ENCODE results near the gene RSPH1. TPM values are rescaled to one million over a fixed set of nuclear protein-coding genes. Genes with fewer than 3 reads are reported as not detected.

The RSPH1 gene
- total and polyA plus RNA-seq, 2 of the 8 experiments (the other 6 are each of a cell fraction or from before 2014, with no cell fraction given), result 0.24 TPM; not detected in 1

DNA sequence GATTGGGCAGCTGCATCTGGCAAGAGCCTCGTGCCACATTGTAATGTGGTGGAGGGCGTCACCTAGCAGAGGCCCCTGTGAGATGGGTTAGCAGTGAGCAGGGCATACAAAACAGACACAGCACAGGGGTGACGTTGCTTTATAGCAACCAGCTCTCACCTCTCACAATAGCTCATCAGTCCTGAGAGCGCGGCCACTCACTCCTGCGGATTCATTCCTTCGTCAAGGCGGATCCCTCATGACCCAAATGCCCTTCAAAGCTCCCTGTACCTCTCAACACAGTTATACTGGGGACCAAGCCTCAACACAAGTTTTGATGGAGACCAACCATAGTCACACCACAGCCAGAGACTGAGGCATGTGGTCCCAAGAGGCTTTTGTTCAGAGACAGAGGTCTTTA lies 40.6 kb upstream of the RSPH1 start:
- Histone ChIP-seq H2AFZ (ENCODE audit: low read length) (no peak overlapping the region), H3K23ac (ENCODE audit: insufficient read length) (no peak overlapping the region), H3K36me3 (ENCODE audit: control insufficient read depth in 2 of 4, insufficient read depth in 4 of 4, low read length in 3 of 4) (peaks cover 0 to 6% (median under 1%) of the 10 kb centered on the region in 4 experiments; a peak in 4 of 8 replicates), H3K27me3 (replicated peaks in 1 of 4; ENCODE audit: control insufficient read depth in 3 of 4, extremely low read depth in 1 of 4, insufficient read depth in 3 of 4, low read length in 3 of 4) (no peaks in the 10 kb centered on the region), H3K27ac (ENCODE audit: low read depth, low read length) (no peak overlapping the region), H4K20me1 (replicated peaks in 1 of 2; ENCODE audit: control insufficient read depth in 1 of 2, insufficient read depth in 2 of 2, low read length in 2 of 2) (peaks cover 2 to 5% of the 10 kb centered on the region in 2 experiments), H3K4me1 (replicated peaks in 1 of 4; ENCODE audit: control insufficient read depth in 3 of 4, insufficient read depth in 4 of 4, low read length in 3 of 4) (peaks cover 0 to 3% (median 0%) of the 10 kb centered on the region in 4 experiments; a peak in 1 of 7 replicates), H2BK15ac (ENCODE audit: low read length) (no peak overlapping the region), H2BK5ac (ENCODE audit: low read depth, low read length) (no peak overlapping the region), H3K4ac (replicated peaks; ENCODE audit: insufficient read length, low read depth, low read length) (no peak overlapping the region), H3K79me1 (ENCODE audit: low read depth, low read length) (no peaks in the 10 kb centered on the region; the same call in 1 of the 2 replicates), H2BK20ac (ENCODE audit: low read length) (no peak overlapping the region), H3K9me3 (ENCODE audit: insufficient read depth in 2 of 2, low read depth in 1 of 2, low read length in 1 of 2) (no peaks in the 10 kb centered on the region), H2BK12ac (ENCODE audit: low read depth, low read length) (no peak overlapping the region), H3K79me2 (ENCODE audit: control insufficient read depth in 1 of 2, insufficient read depth in 2 of 2, low read length in 2 of 2) (no peaks in the 10 kb centered on the region; a peak in 1 of 4 replicates), H3K14ac (ENCODE audit: insufficient read length) (no peak overlapping the region), H3K9ac (replicated peaks in 1 of 4; ENCODE audit: extremely low read depth in 1 of 4, low read depth in 3 of 4, low read length in 3 of 4) (no peak overlapping the region), H3K56ac (replicated peaks; ENCODE audit: insufficient read length, low read depth, low read length) (no peak overlapping the region), H2AK5ac (ENCODE audit: low read depth, low read length) (no peak overlapping the region), H3K18ac (ENCODE audit: extremely low read depth, low read length) (no peak overlapping the region), H2BK120ac (replicated peaks; ENCODE audit: low read depth, low read length) (no peak overlapping the region), H3K23me2 (ENCODE audit: low read depth, low read length) (no peaks in the 10 kb centered on the region), H4K5ac (ENCODE audit: insufficient read length, low read depth, low read length) (no peak overlapping the region), H3K4me2 (ENCODE audit: insufficient read depth in 1 of 2, low read depth in 2 of 2, low read length in 2 of 2) (no peak overlapping the region), H4K91ac (replicated peaks; ENCODE audit: insufficient read length, low read length) (no peak overlapping the region), H3K4me3 (ENCODE audit: extremely low read depth in 1 of 4, insufficient read depth in 2 of 4, low read depth in 3 of 4, low read length in 4 of 4) (no peak overlapping the region), H4K8ac (ENCODE audit: extremely low read depth, insufficient read depth, low read length) (no peak overlapping the region)
- FAIRE-seq (no peak), DNase-seq (ENCODE audit: low read depth in 1 of 2, low spot score in 2 of 2) (no peak)
- 93% methylated on average over 8 of the region's 8 CpGs; no CpG with 5 or more reads in 1 of the 2 experiments for WGBS, 2 experiments (ENCODE audit: extremely low coverage in 1 of 2, insufficient coverage in 1 of 2, insufficient read length in 1 of 2, insufficient replicate concordance in 2 of 2, low coverage in 1 of 2, low lambda C conversion rate in 2 of 2, missing lambda C conversion rate in 1 of 2)
- CTCF ChIA-PET (ENCODE audit: partially characterized antibody), result interaction anchor here (0.6 to 4.3 kb wide), 19 partner anchors 9 to 1051 kb away, joined by 3 to 19 read pairs (median 3); no protein-coding TSS in a partner anchor
- POLR2A ChIA-PET (ENCODE audit: partially characterized antibody), result interaction anchor here (1.2 kb wide), 1 partner anchor 9 kb away, joined by 5 read pairs; no protein-coding TSS in a partner anchor
- no peak for TF ChIP-seq ZNF274 (IDR thresholded peaks at IDR 0.05; ENCODE audit: borderline replicate concordance, extremely low read depth, low read length)
- TF ChIP-seq HDAC6 (IDR thresholded peaks at IDR 0.05; ENCODE audit: low read depth, low read length), result no peak
- TF ChIP-seq SP4 (IDR thresholded peaks at IDR 0.05; ENCODE audit: low read length), result no peak
- no peak for TF ChIP-seq CBX8 (IDR thresholded peaks at IDR 0.05; ENCODE audit: borderline replicate concordance, low read depth, low read length)
- no peak for TF ChIP-seq CTBP2 (IDR thresholded peaks at IDR 0.05; ENCODE audit: borderline replicate concordance, insufficient read depth, insufficient read length, low read length)
- no peak for TF ChIP-seq EGR1 (IDR thresholded peaks at IDR 0.05; ENCODE audit: borderline replicate concordance, low read depth, low read length)
- TF ChIP-seq CTCF (IDR thresholded peaks at IDR 0.05; ENCODE audit: control extremely low read depth in 1 of 3, insufficient read depth in 1 of 3, low read depth in 1 of 3, low read length in 3 of 3), result no peak
- no peak for TF ChIP-seq POLR2A (IDR thresholded peaks at IDR 0.05; ENCODE audit: control extremely low read depth in 1 of 2, low read depth in 2 of 2, low read length in 2 of 2)
- no peak for TF ChIP-seq JUND (IDR thresholded peaks at IDR 0.05; ENCODE audit: low read length)
- TF ChIP-seq KDM4A (IDR thresholded peaks at IDR 0.05; ENCODE audit: low read depth, low read length, severe bottlenecking), result no peak
- no peak for TF ChIP-seq SP2 (IDR thresholded peaks at IDR 0.05; ENCODE audit: low read length)
- TF ChIP-seq SP1 (IDR thresholded peaks at IDR 0.05; ENCODE audit: low read depth, low read length), result no peak

Measured in H1 (cell line).